Measurements from ENCODE around the gene PREX1. TPM values are rescaled to one million over a fixed set of nuclear protein-coding genes. Genes with fewer than 3 reads are reported as not detected.
"Not testable (repeated sequence)": the region's sequence is repeated elsewhere in the genome, so short reads cannot be mapped to it uniquely, and the experiment has no call there.

The PREX1 gene
- total RNA-seq, 3 donors from 2014 or later: 9.9 to 14.1 (median 13.5) TPM

GRCh38 chr20:48815537-48815936 lies 12.3 kb downstream of the PREX1 start:
- no peak overlapping the region for H3K4me3 ChIP-seq
- no peaks in the 10 kb centered on the region for H3K4me1 ChIP-seq (ENCODE audit: low read depth)
- ATAC-seq (no peak), DNase-seq (no peak)
- H3K36me3 ChIP-seq (ENCODE audit: low read depth): no peaks in the 10 kb centered on the region
- TF ChIP-seq CTCF (IDR thresholded peaks at IDR 0.05): no peak
- no peaks in the 10 kb centered on the region for H3K9me3 ChIP-seq
- intact Hi-C loops (cut with DNase I, micrococcal nuclease): no loop called here

- no peak for ATAC-seq
- H3K4me3 ChIP-seq: no peak overlapping the region
- no peaks in the 10 kb centered on the region for H3K36me3 ChIP-seq (ENCODE audit: low read depth)
- TF ChIP-seq CTCF (IDR thresholded peaks at IDR 0.05): no peak
- no peak for DNase-seq
- no peaks in the 10 kb centered on the region for H3K9me3 ChIP-seq
- no peaks in the 10 kb centered on the region for H3K4me1 ChIP-seq (ENCODE audit: low read depth)
- intact Hi-C loops (cut with DNase I, micrococcal nuclease): no loop called here
These were observed 13.2 kb downstream of the PREX1 start for GRCh38 chr20:48814633-48815032.

- no peaks in the 10 kb centered on the region for H3K4me1 ChIP-seq (ENCODE audit: low read depth)
- intact Hi-C loops (cut with DNase I, micrococcal nuclease): no loop called here
- TF ChIP-seq CTCF (IDR thresholded peaks at IDR 0.05): no peak
- H3K36me3 ChIP-seq (ENCODE audit: low read depth): no peaks in the 10 kb centered on the region
- DNase-seq (no peak), ATAC-seq (no peak)
- H3K9me3 ChIP-seq: no peaks in the 10 kb centered on the region
- H3K4me3 ChIP-seq: no peak overlapping the region
These were observed 13.8 kb downstream of the PREX1 start for GRCh38 chr20:48813930-48814546.

- no peaks in the 10 kb centered on the region for H3K4me1 ChIP-seq (ENCODE audit: low read depth)
- no peak for DNase-seq
- no peak for TF ChIP-seq CTCF (IDR thresholded peaks at IDR 0.05)
- no peaks in the 10 kb centered on the region for H3K9me3 ChIP-seq
- H3K36me3 ChIP-seq (ENCODE audit: low read depth): no peaks in the 10 kb centered on the region
- no peak overlapping the region for H3K4me3 ChIP-seq
- ATAC-seq: no peak
- intact Hi-C loops (cut with DNase I, micrococcal nuclease): no loop called here
These were observed 14.4 kb downstream of the PREX1 start for GRCh38 chr20:48813446-48813747.

- Histone ChIP-seq H3K4me1 (ENCODE audit: low read depth) (no peaks in the 10 kb centered on the region), H3K4me3 (no peak overlapping the region), H3K36me3 (ENCODE audit: low read depth) (no peaks in the 10 kb centered on the region), H3K9me3 (no peaks in the 10 kb centered on the region)
- no peak for DNase-seq
- ATAC-seq: no peak
- no peak for TF ChIP-seq CTCF (IDR thresholded peaks at IDR 0.05)
- intact Hi-C loops (cut with DNase I, micrococcal nuclease): no loop called here
These were observed 15.0 kb downstream of the PREX1 start for GRCh38 chr20:48812600-48813445.

- H3K4me1 ChIP-seq (ENCODE audit: low read depth); ATAC-seq; H3K36me3 ChIP-seq (ENCODE audit: low read depth); intact Hi-C loops (cut with DNase I, micrococcal nuclease); H3K9me3 ChIP-seq; H3K4me3 ChIP-seq; DNase-seq: not testable (repeated sequence)
These were observed 15.7 kb downstream of the PREX1 start for GRCh38 chr20:48812114-48812513.

All from mucosa of descending colon (tissue), 3 donors.